Liver (tissue), 9 donors: ENCODE data around the gene CRYGA. TPM values are rescaled to one million over a fixed set of nuclear protein-coding genes. Genes with fewer than 3 reads are reported as not detected.

Experiments used
- DNase-seq: peaks from one replicate; pipeline ENCODE4 v3.0.0-alpha.2; 2017; ENCODE audit warnings: low spot score
- H3K27ac ChIP-seq, 2 donors: one replicate each; pipeline ENCODE4 v1.7.0; 2013; ENCODE audit warnings: inconsistent platforms in 2 of 2, low read length in 2 of 2, control low read depth in 1 of 2, low read depth in 1 of 2, mild to moderate bottlenecking in 1 of 2
- H3K27me3 ChIP-seq, 4 donors: one replicate each; pipeline versions ENCODE4 v1.6.1 to v1.7.0; 2013; ENCODE audit warnings: low read length in 3 of 4, inconsistent platforms in 1 of 4, mild to moderate bottlenecking in 1 of 4, moderate library complexity in 1 of 4; ENCODE audit not compliant: control insufficient read depth in 4 of 4, insufficient read depth in 4 of 4
- H3K36me3 ChIP-seq, 4 donors: one replicate each; pipeline versions ENCODE4 v1.6.1 to v1.7.0; 2013; ENCODE audit warnings: low read length in 3 of 4, mild to moderate bottlenecking in 3 of 4, low read depth in 1 of 4, moderate library complexity in 1 of 4; ENCODE audit not compliant: control insufficient read depth in 4 of 4, insufficient read depth in 3 of 4
- H3K4me1 ChIP-seq, 4 donors: one replicate each; pipeline versions ENCODE4 v1.6.1 to v1.7.0; 2013; ENCODE audit warnings: low read length in 3 of 4, mild to moderate bottlenecking in 3 of 4, moderate library complexity in 1 of 4; ENCODE audit not compliant: control insufficient read depth in 4 of 4, insufficient read depth in 4 of 4
- H3K4me3 ChIP-seq, 3 donors: one replicate each; pipeline versions ENCODE4 v1.6.1 to v1.7.0; 2013; ENCODE audit warnings: low read length in 3 of 3, control low read depth in 1 of 3, low read depth in 1 of 3, mild to moderate bottlenecking in 1 of 3
- H3K9ac ChIP-seq, 2 donors: one replicate each; pipeline ENCODE4 v1.7.0; 2013; ENCODE audit warnings: low read length in 2 of 2, mild to moderate bottlenecking in 2 of 2, moderate library complexity in 2 of 2, control low read depth in 1 of 2, low read depth in 1 of 2
- H3K9me3 ChIP-seq, 4 donors: one replicate each; pipeline versions ENCODE4 v1.6.1 to v1.7.0; 2013; ENCODE audit warnings: low read length in 3 of 4; ENCODE audit not compliant: control insufficient read depth in 4 of 4
- CTCF ChIP-seq: fragments of 150-350 bp; IDR thresholded peaks from 2 replicates; pipeline ENCODE4 v1.5.1; 2017; ENCODE audit warnings: improper control_type of control experiment, low read depth, low read length; ENCODE audit not compliant: missing input control
- FOXA1 ChIP-seq: IDR thresholded peaks from 2 replicates; pipeline ENCODE4 v1.6.1; 2016; ENCODE audit warnings: antibody characterized with exemption
- FOXA2 ChIP-seq: IDR thresholded peaks from 2 replicates; pipeline ENCODE4 v1.6.1; 2016; ENCODE audit warnings: antibody characterized with exemption
- GABPA ChIP-seq, 2 donors: IDR thresholded peaks in 1 of 2; conservative IDR thresholded peaks in 1 of 2; 2 replicates each; pipeline ENCODE4 v1.6.1; 2016; ENCODE audit warnings: antibody characterized with exemption in 2 of 2, mild to moderate bottlenecking in 1 of 2, moderate library complexity in 1 of 2
- HNF4A ChIP-seq, 2 donors: conservative IDR thresholded peaks; 2 replicates each; pipeline ENCODE4 v1.6.1; 2016; ENCODE audit warnings: antibody characterized with exemption in 2 of 2, mild to moderate bottlenecking in 2 of 2
- JUND ChIP-seq, 2 donors: IDR thresholded peaks; 2 replicates each; pipeline ENCODE4 v1.6.1; 2016; ENCODE audit warnings: antibody characterized with exemption in 2 of 2
- NR2F2 ChIP-seq: IDR thresholded peaks from 2 replicates; pipeline ENCODE4 v1.6.1; 2016; ENCODE audit warnings: antibody characterized with exemption
- REST ChIP-seq: IDR thresholded peaks from 2 replicates; pipeline ENCODE4 v1.6.1; 2016; ENCODE audit warnings: antibody characterized with exemption, mild to moderate bottlenecking
- RXRA ChIP-seq, 2 donors: IDR thresholded peaks; 2 replicates each; pipeline ENCODE4 v1.6.1; 2017 to 2018; ENCODE audit warnings: antibody characterized with exemption in 2 of 2, mild to moderate bottlenecking in 1 of 2
- SP1 ChIP-seq: IDR thresholded peaks from 2 replicates; pipeline ENCODE4 v1.6.1; 2018; ENCODE audit warnings: antibody characterized with exemption, mild to moderate bottlenecking
- TAF1 ChIP-seq: conservative IDR thresholded peaks from 2 replicates; pipeline ENCODE4 v1.6.1; 2016; ENCODE audit warnings: antibody characterized with exemption, mild to moderate bottlenecking
- YY1 ChIP-seq: IDR thresholded peaks from 2 replicates; pipeline ENCODE4 v1.6.1; 2016; ENCODE audit warnings: antibody characterized with exemption, mild to moderate bottlenecking
- ZBTB33 ChIP-seq: IDR thresholded peaks from 2 replicates; pipeline ENCODE4 v1.6.1; 2016; ENCODE audit warnings: antibody characterized with exemption
- WGBS: extraction: QIAGEN DNeasy Blood & Tissue Kit; methylation state at CpG from one replicate; pipeline ENCODE4 v1.1.7; 2013; 5-methylcytosine and 5-hydroxymethylcytosine counted together
- polyA plus RNA-seq, 2 donors: library from polyadenylated mRNA; stranded (reverse) in 1 of 2; unstranded in 1 of 2; fragments of 200-250 nt in 1 of 2; fragments of >200 nt in 1 of 2; fragmentation: Nextera tagmentation in 1 of 2; extraction: Ambion mirVana in 1 of 2; gene quantifications; one replicate each; pipeline versions ENCODE4 v1.2.1 to v1.2.3, GENCODE V29; 2013 to 2015
- total RNA-seq, 2 donors: library from RNA; depleted of rRNA; stranded (reverse); fragments of >200 nt; gene quantifications; one replicate each; pipeline ENCODE4 v1.2.3, GENCODE V29; 2014
- donor health status: healthy.
- donor health status: healthy.
- donor health status: healthy.
- donor health status: healthy.
- donor health status: healthy.

CRYGA gene
- total and polyA plus RNA-seq, 4 donors: not detected

- no peak for DNase-seq
- Histone ChIP-seq H3K4me3 (no peak overlapping the region), H3K27me3 (no peaks in the 10 kb centered on the region), H3K36me3 (no peaks in the 10 kb centered on the region), H3K9ac (no peak overlapping the region), H3K4me1 (peaks cover 0 to 10% (median 7%) of the 10 kb centered on the region in 4 donors), H3K27ac (no peak overlapping the region), H3K9me3 (no peaks in the 10 kb centered on the region)
- no peak for TF ChIP-seq TAF1
- no peak for TF ChIP-seq RXRA (IDR thresholded peaks at IDR 0.05)
- TF ChIP-seq SP1: no peak
- no peak for TF ChIP-seq ZBTB33
- 65% methylated on average over 2 of the region's 2 CpGs for WGBS
Measured at GRCh38 chr2:208186893-208187292, 23.5 kb upstream of the CRYGA start.

- no peak overlapping the region for H3K4me3 ChIP-seq
- no peak for DNase-seq
- no peak overlapping the region for H3K9ac ChIP-seq
- no peaks in the 10 kb centered on the region for H3K9me3 ChIP-seq
- H3K4me1 ChIP-seq: peaks cover 0 to 10% (median 7%) of the 10 kb centered on the region in 4 donors
- no peak overlapping the region for H3K27ac ChIP-seq
- TF ChIP-seq REST (no peak), TAF1 (no peak), FOXA1 (no peak), JUND (IDR thresholded peaks at IDR 0.05) (no peak), FOXA2 (no peak), GABPA (IDR thresholded peaks at IDR 0.05 in 1 of 2, conservative IDR thresholded peaks at IDR 0.05 in 1 of 2) (no peak), HNF4A (conservative IDR thresholded peaks at IDR 0.05) (no peak), NR2F2 (no peak), ZBTB33 (no peak), CTCF (no peak), YY1 (no peak)
- H3K36me3 ChIP-seq: no peaks in the 10 kb centered on the region
- 82% methylated on average over 5 of the region's 5 CpGs for WGBS
- H3K27me3 ChIP-seq: no peaks in the 10 kb centered on the region
Measured at GRCh38 chr2:208186465-208186864, 23.1 kb upstream of the CRYGA start.
